HG03378 (cell line): ENCODE data around the gene CD109.
"Not testable (repeated sequence)": the region's sequence is repeated elsewhere in the genome, so short reads cannot be mapped to it uniquely, and the experiment has no call there.

Experiments used
- ATAC-seq: cut with Tn5 transposase; IDR thresholded peaks from one replicate; pipeline ENCODE4 v1.9.1; 2021; ENCODE audit warnings: mild to moderate bottlenecking, moderate library complexity; ENCODE audit not compliant: unreplicated experiment

Gene CD109

GRCh38 chr6:73695619-73696421 lies at the start of gene CD109:
CD109 (plus strand) TSS chr6:73696203; CDS start chr6:73696216, 13 bp downstream.
- peak; percentile 57 for ATAC-seq

- ATAC-seq, result no peak
Measured at GRCh38 chr6:73648166-73648565, 47.8 kb upstream of the CD109 start.

- no peak for ATAC-seq
Measured at GRCh38 chr6:73649783-73650182, 46.2 kb upstream of the CD109 start.

GRCh38 chr6:73652637-73653570 lies 43.1 kb upstream of the CD109 start:
- ATAC-seq, result peak; percentile 42

- ATAC-seq, result peak; percentile 81
Measured at GRCh38 chr6:73653571-73654424, 42.2 kb upstream of the CD109 start, which contains the start of gene SLC17A5. SLC17A5 (minus strand) TSS chr6:73653992; CDS start chr6:73653886, 106 bp downstream.

DNA sequence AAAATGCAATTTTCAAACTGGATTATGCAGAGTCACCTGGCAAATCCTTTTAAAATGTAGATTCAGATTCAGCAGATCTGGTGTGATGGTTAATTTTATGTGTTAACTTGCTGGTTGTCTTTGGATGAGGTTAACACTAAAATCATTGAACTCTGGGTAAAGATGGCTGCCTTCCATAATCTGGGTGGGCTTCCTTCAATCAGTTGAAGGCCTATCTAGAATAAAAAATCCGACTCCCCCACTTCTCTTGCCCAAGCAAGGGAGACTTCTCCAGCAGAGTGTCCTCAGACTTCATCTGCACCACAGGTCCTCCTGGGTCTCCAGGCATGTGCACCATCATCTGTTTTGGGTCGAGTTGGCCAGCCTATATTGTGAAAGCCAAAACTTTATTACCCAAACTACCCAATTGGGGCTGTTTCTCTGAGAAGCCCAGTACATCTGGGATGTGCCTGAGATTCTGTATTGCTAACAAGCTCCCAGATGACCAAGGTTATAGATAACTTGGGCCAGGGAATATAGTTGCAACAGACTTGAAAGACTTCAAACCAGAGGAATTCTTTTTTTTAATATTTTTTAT lies 40.6 kb upstream of the CD109 start:
- ATAC-seq, result no peak

DNA sequence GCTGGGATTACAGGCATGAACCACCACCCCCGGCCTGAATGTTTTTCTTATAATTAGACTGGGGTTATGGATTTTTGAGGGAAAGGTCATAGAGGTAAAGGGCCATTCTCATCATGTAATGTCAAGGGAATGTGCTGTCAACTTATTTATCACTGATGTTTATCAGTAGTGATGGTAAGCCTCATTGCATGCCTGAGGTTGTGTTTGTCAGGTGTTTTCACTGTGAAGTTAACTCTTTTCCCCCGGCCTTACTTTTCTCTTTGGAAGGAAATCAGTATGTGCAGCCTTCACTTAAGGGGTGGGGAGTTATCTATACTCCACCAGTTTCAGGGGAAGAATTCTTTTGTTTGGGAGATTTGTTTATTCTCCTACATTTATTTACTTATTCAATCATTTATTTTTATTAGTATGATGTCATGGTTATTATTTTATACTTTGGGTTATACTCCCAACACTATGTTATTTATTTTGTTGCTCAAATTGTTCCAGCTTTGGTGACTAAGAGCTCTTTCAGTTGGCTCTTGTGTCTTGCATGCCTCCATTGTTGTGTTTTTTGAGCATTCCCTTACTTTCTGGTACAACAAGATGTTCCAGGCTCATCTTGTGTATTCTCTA lies 39.4 kb upstream of the CD109 start:
- no peak for ATAC-seq

DNA sequence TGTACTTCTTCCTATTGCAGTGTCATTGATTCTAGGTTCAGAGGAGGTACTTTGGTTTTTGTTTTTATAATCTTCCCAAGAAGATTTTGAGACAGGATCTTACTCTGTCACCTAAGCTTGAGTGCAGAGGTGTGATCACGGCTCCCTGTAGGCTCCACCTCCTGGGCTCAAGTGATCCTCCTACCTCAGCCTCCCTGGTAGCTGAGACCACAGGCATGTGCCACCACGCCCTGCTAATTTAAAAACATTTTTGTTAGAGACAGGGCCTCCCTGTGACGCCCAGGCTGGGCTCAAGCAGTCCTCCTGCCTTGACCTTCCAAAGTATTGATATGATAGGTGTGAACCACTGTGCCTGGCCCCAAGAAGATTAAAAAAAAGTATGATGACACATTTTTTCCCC lies 38.8 kb upstream of the CD109 start:
- ATAC-seq, result no peak

DNA sequence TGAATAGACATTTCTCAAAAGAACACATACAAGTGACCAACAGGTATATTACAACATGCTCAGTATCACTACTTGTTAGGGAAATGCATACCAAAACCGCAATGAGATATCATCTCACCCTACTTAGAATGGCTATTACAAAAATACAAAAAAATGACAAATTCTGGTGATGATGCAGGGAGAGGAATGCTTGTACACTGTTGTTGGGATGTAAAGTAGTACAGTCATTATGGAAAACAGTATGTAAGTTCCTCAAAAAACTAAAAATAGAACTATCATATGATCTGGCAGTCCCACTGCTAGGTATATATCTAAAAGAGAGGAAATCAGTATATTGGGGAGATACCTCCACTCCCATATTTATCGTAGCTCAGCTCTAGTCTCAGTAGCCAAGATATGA lies 31.3 kb upstream of the CD109 start:
- ATAC-seq, result no peak

- peak; percentile 94 for ATAC-seq
Measured at GRCh38 chr6:73665686-73666319, 30.2 kb upstream of the CD109 start.

DNA sequence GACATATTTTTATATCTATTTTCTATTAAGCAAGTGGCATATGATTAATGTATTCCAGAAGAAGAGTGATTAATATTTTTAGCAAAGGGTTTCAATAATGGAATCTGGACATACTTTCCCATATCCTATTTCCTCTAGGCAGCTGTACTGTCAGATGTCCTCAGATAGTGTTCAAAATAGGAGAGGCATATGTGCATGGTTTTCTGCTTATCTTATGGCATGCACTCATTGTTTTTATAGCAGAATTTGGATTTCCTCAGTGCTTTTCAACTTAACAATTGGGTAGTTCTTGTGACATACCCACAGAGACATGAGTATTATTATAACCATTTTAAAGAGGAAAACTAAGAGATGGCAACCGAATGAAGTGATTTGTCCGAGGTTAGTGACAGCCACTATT lies 29.6 kb upstream of the CD109 start:
- no peak for ATAC-seq

DNA sequence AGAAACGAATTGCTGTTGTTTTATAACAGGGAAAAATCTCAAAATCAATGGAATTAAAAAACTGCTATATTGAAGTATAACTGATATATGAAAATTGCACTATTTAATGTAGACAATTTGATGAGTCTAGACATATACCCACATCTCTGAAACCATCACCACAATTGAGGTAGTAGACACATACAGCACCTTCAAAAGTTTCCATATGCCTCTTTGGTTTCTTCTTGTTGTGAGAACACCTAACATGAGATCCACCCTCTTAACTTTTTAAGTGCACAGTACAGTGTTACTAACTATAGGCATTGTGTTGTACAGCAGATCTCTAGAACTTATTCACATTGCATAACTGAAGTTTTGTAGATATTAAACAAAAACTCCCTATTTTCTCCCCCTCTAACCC lies 28.2 kb upstream of the CD109 start:
- ATAC-seq, result no peak

DNA sequence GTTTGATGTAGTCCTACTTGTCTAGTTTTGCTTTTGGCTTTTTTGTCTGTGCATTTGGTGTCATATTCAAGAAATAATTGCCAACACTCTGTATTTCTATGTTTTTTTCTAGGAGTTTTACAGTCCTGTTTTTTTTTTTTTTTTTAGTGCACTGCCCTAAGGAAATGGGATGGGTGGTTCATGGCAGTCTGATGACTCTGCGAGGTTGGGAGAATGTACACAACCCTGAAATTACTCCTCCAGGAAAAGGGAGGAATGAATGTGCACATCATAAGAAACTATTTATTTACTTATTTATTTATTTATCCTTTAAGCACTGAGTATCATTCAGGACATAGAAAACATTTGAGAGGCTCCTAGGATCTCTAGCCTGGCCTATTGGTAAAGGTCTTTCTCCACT lies 27.0 kb upstream of the CD109 start:
- no peak for ATAC-seq

DNA sequence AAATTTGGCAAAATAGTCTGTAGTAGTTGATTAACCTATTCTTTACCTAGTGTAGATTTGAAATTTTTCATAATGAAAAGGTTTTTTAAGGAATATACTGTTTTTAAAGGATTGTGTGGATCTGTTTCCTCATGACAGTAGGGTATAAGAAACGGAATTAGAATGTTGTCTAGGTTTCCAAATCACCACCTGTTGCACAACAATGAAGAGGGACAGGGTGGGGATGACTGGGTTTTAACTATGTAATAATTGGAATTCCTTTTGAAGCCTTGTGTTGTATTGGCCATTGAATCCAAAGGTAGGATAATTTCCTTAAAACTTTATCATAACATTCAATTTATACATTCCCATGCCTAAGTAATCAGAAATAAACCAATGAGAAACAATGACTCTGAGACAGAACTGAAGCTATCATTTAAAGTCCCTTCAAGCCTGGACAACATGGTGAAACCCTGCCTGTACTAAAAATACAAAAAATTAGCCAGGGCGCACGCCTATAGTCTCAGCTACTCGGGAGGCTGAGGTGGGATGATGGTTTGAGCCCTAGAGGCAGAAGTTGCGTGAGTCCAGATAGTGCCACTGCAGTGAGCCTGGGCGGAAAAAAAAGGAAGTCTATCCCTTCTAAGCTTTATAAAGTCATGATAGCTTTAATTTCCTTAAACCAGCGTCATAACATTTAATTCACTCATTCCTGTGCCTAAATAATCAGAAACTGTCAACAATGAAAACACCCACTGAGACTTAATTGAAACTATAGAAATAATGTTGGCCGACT lies 23.9 kb upstream of the CD109 start:
- ATAC-seq, result no peak

GRCh38 chr6:73675466-73676098 lies 20.4 kb upstream of the CD109 start:
- ATAC-seq, result peak; percentile 98

GRCh38 chr6:73679009-73679408 lies 17.0 kb upstream of the CD109 start:
- ATAC-seq, result no peak

DNA sequence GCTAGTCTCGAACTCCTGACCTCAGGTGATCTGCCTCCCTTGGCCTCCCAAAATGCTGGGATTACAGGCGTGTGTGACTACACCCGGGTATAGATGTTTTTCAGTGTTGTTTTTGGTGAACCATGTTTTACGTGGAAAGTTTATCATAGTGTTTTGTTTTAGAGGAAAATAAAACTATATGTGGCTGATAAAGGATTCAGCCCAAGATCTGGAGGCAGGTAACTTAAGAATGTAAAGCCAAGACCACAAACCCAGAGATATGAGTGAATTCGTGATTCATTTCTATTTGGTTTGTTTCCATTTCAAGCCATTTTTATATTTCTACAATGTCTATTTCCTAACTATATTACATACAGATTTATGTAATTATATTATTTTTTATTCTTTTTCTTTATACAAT lies 16.2 kb upstream of the CD109 start:
- not testable (repeated sequence) for ATAC-seq

- ATAC-seq, result no peak
Measured at GRCh38 chr6:73680289-73680918, 15.6 kb upstream of the CD109 start.
